HUDEP-2 (cell line): ENCODE measurements around the gene ILK.

ENCODE experiments used
- DNase-seq, 76 experiments: peaks; one replicate each; lab custom pipeline; 2025; ENCODE audit not compliant: unreplicated experiment in 76 of 76; lab: John Stamatoyannopoulos, UW

The ILK gene

GRCh38 chr11:6604790-6605189 is 1.2 kb downstream of the ILK start:
- no peak for DNase-seq

GRCh38 chr11:6606471-6607189 is 3.1 kb downstream of the ILK start:
- DNase-seq, result peak in 58 of 76 experiments; percentile 6 to 78 (median 42)

GRCh38 chr11:6607190-6607795 is 3.7 kb downstream of the ILK start:
- no peak for DNase-seq

GRCh38 chr11:6608011-6608410 is 4.4 kb downstream of the ILK start:
- no peak for DNase-seq

- DNase-seq, result no peak
Observed at GRCh38 chr11:6608726-6609501, 5.3 kb downstream of the ILK start.

GRCh38 chr11:6609502-6610015 is 6.0 kb downstream of the ILK start:
- DNase-seq, result no peak

- no peak for DNase-seq
Observed at GRCh38 chr11:6610591-6610990, 7.0 kb downstream of the ILK start.

- DNase-seq, result peak in 6 of 76 experiments; percentile 12 to 28 (median 12)
Observed at GRCh38 chr11:6611092-6611962, 7.8 kb downstream of the ILK start.

- DNase-seq, result no peak
Observed at GRCh38 chr11:6611963-6612212, 8.3 kb downstream of the ILK start.

- DNase-seq, result peak in 75 of 76 experiments; percentile 11 to 95 (median 88)
Observed at GRCh38 chr11:6612213-6613041, 8.9 kb downstream of the ILK start, which contains the start of gene TAF10. TSS of gene TAF10 (minus strand) at chr11:6612216. CDS start at chr11:6612189, 27 bp downstream.

- no peak for DNase-seq
Observed at GRCh38 chr11:6613496-6613895, 9.9 kb downstream of the ILK start.

- no peak for DNase-seq
Observed at GRCh38 chr11:6614446-6614845, 10.9 kb downstream of the ILK start.

GRCh38 chr11:6615046-6615445 is 11.5 kb downstream of the ILK start:
- DNase-seq, result no peak

GRCh38 chr11:6615882-6616585 is 12.5 kb downstream of the ILK start:
- DNase-seq, result no peak

- DNase-seq, result no peak
Observed at GRCh38 chr11:6616596-6617250, 13.1 kb downstream of the ILK start.

- no peak for DNase-seq
Observed at GRCh38 chr11:6617315-6617781, 13.8 kb downstream of the ILK start.

GRCh38 chr11:6618117-6619003 is 14.8 kb downstream of the ILK start:
- peak in 64 of 76 experiments; percentile 4 to 80 (median 46) for DNase-seq
